Activated T-helper 1 cell treated with anti-CD3 and anti-CD28 coated beads, Interleukin-2, amount 50 U/mL, for 16 hours (primary cell): Measurements from ENCODE around the gene OR4C16.

Source experiments
- DNase-seq, 2 donors: peaks; one replicate each; pipeline ENCODE4 v3.0.0-alpha.2; 2020; ENCODE audit warnings: low read depth in 1 of 2, low spot score in 1 of 2

The OR4C16 gene

GRCh38 chr11:55571828-55572227 lies at the start of gene OR4C16:
Gene OR4C16, plus strand, starts transcription at chr11:55572128. Its CDS starts 0 bp downstream, at chr11:55572128.
- DNase-seq, result no peak

- DNase-seq, result no peak
Measured at GRCh38 chr11:55554169-55554568, 17.8 kb upstream of the OR4C16 start, which contains the start of gene OR4C15. Gene OR4C15, plus strand, starts transcription at chr11:55554469. Its CDS starts 0 bp downstream, at chr11:55554469.

GRCh38 chr11:55572548-55572947 lies 620 bp downstream of the OR4C16 start:
- DNase-seq, result no peak

GRCh38 chr11:55607545-55607944 lies 35.6 kb downstream of the OR4C16 start, which contains the start of gene OR4C11:
Gene OR4C11, minus strand, starts transcription at chr11:55607645. Its CDS starts 3,272 bp downstream, at chr11:55604373.
- no peak for DNase-seq
